Chondrocyte (in vitro differentiated cells): ENCODE measurements around the gene UBE2G2. TPM values are rescaled to one million over a fixed set of nuclear protein-coding genes. Genes with fewer than 3 reads are reported as not detected.

Experiments used
- DNase-seq: peaks from one replicate; pipeline ENCODE4 v3.0.0; 2021; ENCODE audit warnings: mixed read lengths, low spot score
- H3K27ac Mint-ChIP-seq: one replicate; pipeline ENCODE4 v1.8.0; 2021; ENCODE audit warnings: mild to moderate bottlenecking, moderate library complexity, mixed read lengths; ENCODE audit not compliant: unreplicated experiment
- H3K27me3 Mint-ChIP-seq: 2 replicates; pipeline ENCODE4 v1.8.0; 2021; ENCODE audit warnings: low read depth, mixed read lengths
- H3K36me3 Mint-ChIP-seq: 2 replicates; pipeline ENCODE4 v1.8.0; 2021; ENCODE audit warnings: low read depth, mixed read lengths
- H3K4me1 Mint-ChIP-seq: 2 replicates; pipeline ENCODE4 v1.8.0; 2021; ENCODE audit warnings: low read depth, mild to moderate bottlenecking, mixed read lengths
- H3K4me3 Mint-ChIP-seq: one replicate; pipeline ENCODE4 v1.8.0; 2021; ENCODE audit warnings: mild to moderate bottlenecking, moderate library complexity, mixed read lengths; ENCODE audit not compliant: unreplicated experiment
- H3K9me3 Mint-ChIP-seq: 2 replicates; pipeline ENCODE4 v1.8.0; 2021; ENCODE audit warnings: low read depth, mixed read lengths
- total RNA-seq: library from RNA; stranded (reverse); gene quantifications from 3 replicates; pipeline ENCODE4 v1.2.1, GENCODE V29; 2021
- TF ChIP-seq, protein P1 (sequence below): fragments of 200-600 bp; sonication (generic); IDR thresholded peaks from 2 replicates; pipeline ENCODE4 v1.5.0; 2021; ENCODE audit warnings: antibody characterized with exemption, mild to moderate bottlenecking, moderate library complexity

UBE2G2 gene
- total RNA-seq, 1 donor from 2014 or later, result 48.5 TPM

- H3K4me3 Mint-ChIP-seq, result no peak overlapping the region
- peaks cover 18% of the 10 kb centered on the region for H3K36me3 Mint-ChIP-seq
- peaks cover 7% of the 10 kb centered on the region for H3K27me3 Mint-ChIP-seq
- TF ChIP-seq, protein P1, sequence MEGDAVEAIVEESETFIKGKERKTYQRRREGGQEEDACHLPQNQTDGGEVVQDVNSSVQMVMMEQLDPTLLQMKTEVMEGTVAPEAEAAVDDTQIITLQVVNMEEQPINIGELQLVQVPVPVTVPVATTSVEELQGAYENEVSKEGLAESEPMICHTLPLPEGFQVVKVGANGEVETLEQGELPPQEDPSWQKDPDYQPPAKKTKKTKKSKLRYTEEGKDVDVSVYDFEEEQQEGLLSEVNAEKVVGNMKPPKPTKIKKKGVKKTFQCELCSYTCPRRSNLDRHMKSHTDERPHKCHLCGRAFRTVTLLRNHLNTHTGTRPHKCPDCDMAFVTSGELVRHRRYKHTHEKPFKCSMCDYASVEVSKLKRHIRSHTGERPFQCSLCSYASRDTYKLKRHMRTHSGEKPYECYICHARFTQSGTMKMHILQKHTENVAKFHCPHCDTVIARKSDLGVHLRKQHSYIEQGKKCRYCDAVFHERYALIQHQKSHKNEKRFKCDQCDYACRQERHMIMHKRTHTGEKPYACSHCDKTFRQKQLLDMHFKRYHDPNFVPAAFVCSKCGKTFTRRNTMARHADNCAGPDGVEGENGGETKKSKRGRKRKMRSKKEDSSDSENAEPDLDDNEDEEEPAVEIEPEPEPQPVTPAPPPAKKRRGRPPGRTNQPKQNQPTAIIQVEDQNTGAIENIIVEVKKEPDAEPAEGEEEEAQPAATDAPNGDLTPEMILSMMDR, result no peak
- H3K4me1 Mint-ChIP-seq, result no peaks in the 10 kb centered on the region
- H3K27ac Mint-ChIP-seq, result no peak overlapping the region
- no peak for DNase-seq
- H3K9me3 Mint-ChIP-seq, result peaks cover 29% of the 10 kb centered on the region
Measured at GRCh38 chr21:44829507-44830092, 28.0 kb upstream of the UBE2G2 start.

GRCh38 chr21:44828362-44829056 lies 26.9 kb upstream of the UBE2G2 start:
- DNase-seq, result no peak
- peaks cover 4% of the 10 kb centered on the region for H3K27me3 Mint-ChIP-seq
- no peak overlapping the region for H3K27ac Mint-ChIP-seq
- peaks cover 18% of the 10 kb centered on the region for H3K36me3 Mint-ChIP-seq
- H3K4me1 Mint-ChIP-seq, result no peaks in the 10 kb centered on the region
- H3K9me3 Mint-ChIP-seq, result peaks cover 32% of the 10 kb centered on the region
- H3K4me3 Mint-ChIP-seq, result no peak overlapping the region
- TF ChIP-seq, protein P1, result no peak

- H3K9me3 Mint-ChIP-seq, result peaks cover 41% of the 10 kb centered on the region
- no peak overlapping the region for H3K4me3 Mint-ChIP-seq
- H3K36me3 Mint-ChIP-seq, result peaks cover 21% of the 10 kb centered on the region
- DNase-seq, result no peak
- no peaks in the 10 kb centered on the region for H3K27me3 Mint-ChIP-seq
- no peaks in the 10 kb centered on the region for H3K4me1 Mint-ChIP-seq
- no peak overlapping the region for H3K27ac Mint-ChIP-seq
- TF ChIP-seq, protein P1, result no peak
Measured at GRCh38 chr21:44823179-44823660, 21.6 kb upstream of the UBE2G2 start.

DNA sequence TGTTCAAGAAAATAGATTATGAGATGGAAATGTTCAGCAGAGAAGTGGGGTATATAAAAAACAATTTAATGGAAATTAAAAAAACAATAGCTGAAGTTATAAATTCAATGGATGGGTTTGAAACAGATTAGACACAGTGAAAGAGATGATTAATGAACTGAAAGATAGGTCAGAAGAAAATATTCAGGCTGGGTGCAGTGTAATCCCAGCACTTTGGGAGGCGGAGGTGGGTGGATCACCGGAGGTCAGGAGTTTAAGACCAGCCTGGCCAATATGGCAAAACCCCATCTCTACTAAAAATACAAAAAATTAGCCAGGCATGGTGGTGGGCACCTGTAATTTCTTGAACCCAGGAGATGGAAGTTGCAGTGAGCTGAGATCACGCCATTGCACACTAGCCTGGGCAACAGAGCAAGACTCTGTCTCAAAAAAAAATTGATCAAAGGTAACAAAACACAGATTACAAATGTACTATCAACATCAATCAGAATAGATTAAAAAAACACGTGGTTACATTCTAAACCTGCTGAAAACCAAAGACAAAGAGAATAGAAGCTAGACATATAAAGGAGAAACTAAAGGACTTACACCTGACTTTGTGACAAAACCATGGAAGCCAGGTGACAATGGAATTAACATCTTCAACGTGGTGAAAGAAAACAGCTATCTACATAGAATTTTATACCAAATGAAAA lies 21.0 kb upstream of the UBE2G2 start:
- Mint-ChIP-seq H3K4me1 (no peaks in the 10 kb centered on the region), H3K4me3 (no peak overlapping the region), H3K27ac (no peak overlapping the region), H3K9me3 (peaks cover 35% of the 10 kb centered on the region), H3K36me3 (peaks cover 18% of the 10 kb centered on the region), H3K27me3 (no peaks in the 10 kb centered on the region)
- TF ChIP-seq, protein P1, result no peak
- DNase-seq, result no peak

DNA sequence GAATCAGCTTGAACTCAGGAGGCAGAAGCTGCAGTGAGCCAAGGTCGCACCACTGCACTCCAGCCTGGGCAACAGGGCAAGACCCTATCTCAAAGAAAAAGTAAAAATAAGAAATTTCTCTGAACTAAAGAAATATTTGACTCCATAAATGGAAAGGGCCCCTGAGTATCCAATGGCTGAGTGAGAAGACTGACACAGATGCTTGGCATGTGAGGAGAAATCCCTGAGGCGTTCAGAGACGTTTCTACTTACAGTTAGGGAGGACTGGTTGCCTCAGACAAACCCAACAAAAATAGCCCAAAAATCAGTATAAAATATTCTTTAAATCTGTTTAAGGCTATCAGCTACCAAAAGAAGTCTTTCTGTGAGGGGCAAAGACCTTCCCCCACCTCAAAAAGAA lies 19.2 kb upstream of the UBE2G2 start:
- Mint-ChIP-seq H3K27me3 (no peaks in the 10 kb centered on the region), H3K9me3 (peaks cover 28% of the 10 kb centered on the region), H3K27ac (peak overlapping the region; percentile 63), H3K36me3 (peaks cover 13% of the 10 kb centered on the region), H3K4me3 (no peak overlapping the region), H3K4me1 (peaks cover 9% of the 10 kb centered on the region)
- DNase-seq, result no peak
- TF ChIP-seq, protein P1, result no peak
